ENCODE data around the gene SLC19A1.
"Not testable (repeated sequence)": the region's sequence is repeated elsewhere in the genome, so short reads cannot be mapped to it uniquely, and the experiment has no call there.

The SLC19A1 gene

DNA sequence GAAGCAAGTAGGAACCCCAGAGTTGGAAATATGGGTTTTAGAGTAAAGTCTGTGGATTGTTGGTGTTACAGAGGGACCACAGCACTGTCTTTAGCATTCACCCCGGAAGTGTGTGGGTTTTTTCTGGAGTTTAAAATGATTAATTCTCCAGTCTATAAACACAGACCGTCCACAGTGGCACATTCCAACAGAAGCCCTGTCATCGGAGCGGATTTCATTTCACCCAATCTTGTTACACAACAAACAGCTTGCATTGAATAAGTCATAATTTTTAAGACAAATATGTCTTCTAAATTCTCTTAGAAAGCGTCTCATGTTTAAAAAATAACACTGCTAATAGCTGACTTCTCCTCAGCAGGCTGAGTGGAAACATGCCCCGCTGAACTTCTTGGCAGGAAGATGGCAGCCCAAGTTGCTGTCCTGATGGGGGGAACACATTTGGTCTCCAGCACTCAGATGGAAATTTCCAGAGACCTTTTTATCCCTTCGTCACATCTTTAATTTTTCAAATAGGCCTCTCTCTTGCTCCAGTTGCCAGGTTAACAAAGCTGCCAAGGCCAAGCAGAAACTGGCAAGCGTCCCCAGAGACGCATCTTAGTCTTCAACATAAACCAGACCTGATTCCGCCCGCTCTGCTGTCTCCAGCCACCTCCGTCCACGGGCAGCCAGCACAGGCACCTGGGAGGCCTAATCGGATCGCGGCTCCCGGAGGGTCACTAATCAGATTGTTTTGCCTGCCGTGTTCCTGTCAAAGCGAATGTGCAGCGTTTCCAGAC lies 28.8 kb upstream of the SLC19A1 start:
- H3K4me1 ChIP-seq (ENCODE audit: control insufficient read depth, insufficient read depth, low read length, unreplicated experiment), result no peaks in the 10 kb centered on the region
- H3K79me2 ChIP-seq (ENCODE audit: control insufficient read depth, insufficient read depth, low read length, unreplicated experiment), result no peaks in the 10 kb centered on the region
- H3K27ac ChIP-seq (ENCODE audit: low read depth, low read length), result no peak overlapping the region
- no peaks in the 10 kb centered on the region for H3K36me3 ChIP-seq (ENCODE audit: insufficient read depth, low read length)
- no peak overlapping the region for H3K4me3 ChIP-seq (ENCODE audit: low read depth, low read length)
- no peak overlapping the region for H2AFZ ChIP-seq (ENCODE audit: low read length, unreplicated experiment)
- H3K27me3 ChIP-seq (ENCODE audit: insufficient read depth, low read length), result peaks cover 28% of the 10 kb centered on the region

DNA sequence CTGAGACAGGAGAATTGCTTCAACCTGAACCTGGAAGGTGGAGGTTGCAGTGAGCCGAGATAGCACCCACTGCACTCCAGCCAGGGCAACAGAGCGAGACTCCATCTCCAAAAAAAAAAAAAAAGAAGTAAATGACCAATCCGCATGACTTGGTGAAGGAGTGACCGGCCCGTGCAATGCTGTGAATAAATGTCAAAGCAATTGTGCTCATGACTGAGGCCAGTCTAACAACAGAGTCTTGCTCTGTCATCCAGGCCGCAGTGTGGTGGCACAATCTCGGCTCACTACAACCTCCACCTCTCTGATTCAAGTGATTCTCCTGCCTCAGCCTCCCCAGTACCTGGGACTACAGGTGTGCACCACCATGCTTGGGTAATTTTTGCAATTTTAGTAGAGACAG lies 27.8 kb upstream of the SLC19A1 start:
- no peak overlapping the region for H3K4me3 ChIP-seq (ENCODE audit: low read depth, low read length)
- no peak overlapping the region for H3K27ac ChIP-seq (ENCODE audit: low read depth, low read length)
- H3K4me1 ChIP-seq (ENCODE audit: control insufficient read depth, insufficient read depth, low read length, unreplicated experiment), result no peaks in the 10 kb centered on the region
- peaks cover 34% of the 10 kb centered on the region for H3K27me3 ChIP-seq (ENCODE audit: insufficient read depth, low read length)
- no peaks in the 10 kb centered on the region for H3K36me3 ChIP-seq (ENCODE audit: insufficient read depth, low read length)
- H3K79me2 ChIP-seq (ENCODE audit: control insufficient read depth, insufficient read depth, low read length, unreplicated experiment), result no peaks in the 10 kb centered on the region
- no peak overlapping the region for H2AFZ ChIP-seq (ENCODE audit: low read length, unreplicated experiment)

DNA sequence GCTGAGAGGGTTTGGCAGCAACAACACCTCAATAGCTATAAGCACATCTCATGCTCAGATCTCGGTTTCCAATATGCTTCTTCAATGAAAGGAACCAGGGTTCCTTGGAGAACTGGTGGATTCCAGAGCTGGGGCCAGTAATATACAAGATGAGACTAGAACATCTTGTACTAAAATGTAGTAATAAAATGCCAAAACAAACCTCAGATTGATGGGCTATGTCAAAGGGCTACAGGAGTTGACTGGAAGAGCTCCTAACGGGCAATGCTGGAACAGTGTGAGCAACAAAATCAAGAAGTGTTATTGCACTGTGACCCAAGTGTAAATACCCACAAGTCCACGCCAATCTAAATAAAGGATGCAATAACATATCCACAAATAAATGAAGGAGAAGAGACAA lies 26.1 kb upstream of the SLC19A1 start:
- Histone ChIP-seq H3K4me1 (ENCODE audit: control insufficient read depth, insufficient read depth, low read length, unreplicated experiment) (no peaks in the 10 kb centered on the region), H3K4me3 (ENCODE audit: low read depth, low read length) (no peak overlapping the region), H3K36me3 (ENCODE audit: insufficient read depth, low read length) (no peaks in the 10 kb centered on the region), H3K79me2 (ENCODE audit: control insufficient read depth, insufficient read depth, low read length, unreplicated experiment) (no peaks in the 10 kb centered on the region), H2AFZ (ENCODE audit: low read length, unreplicated experiment) (no peak overlapping the region), H3K27me3 (ENCODE audit: insufficient read depth, low read length) (peaks cover 49% of the 10 kb centered on the region), H3K27ac (ENCODE audit: low read depth, low read length) (no peak overlapping the region)

DNA sequence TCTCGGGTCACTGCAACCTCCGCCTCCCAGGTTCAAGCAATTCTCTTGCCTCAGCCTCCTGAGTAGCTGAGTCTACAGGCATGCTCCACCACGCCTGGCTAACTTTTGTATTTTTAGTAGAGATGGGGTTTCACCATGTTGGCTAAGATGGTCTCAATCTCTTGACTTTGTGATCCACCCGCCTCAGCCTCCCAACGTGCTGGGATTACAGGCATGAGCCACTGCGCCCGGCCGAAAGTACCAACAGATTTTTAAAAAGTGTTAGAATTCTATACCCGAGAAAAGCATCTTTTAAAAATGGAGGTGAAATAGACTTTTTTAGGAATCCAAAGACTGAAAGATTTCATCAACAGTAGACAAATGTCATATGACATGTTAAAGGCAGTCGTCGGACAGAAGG lies 21.9 kb upstream of the SLC19A1 start:
- not testable (repeated sequence) for H3K36me3 ChIP-seq (ENCODE audit: insufficient read depth, low read length)

DNA sequence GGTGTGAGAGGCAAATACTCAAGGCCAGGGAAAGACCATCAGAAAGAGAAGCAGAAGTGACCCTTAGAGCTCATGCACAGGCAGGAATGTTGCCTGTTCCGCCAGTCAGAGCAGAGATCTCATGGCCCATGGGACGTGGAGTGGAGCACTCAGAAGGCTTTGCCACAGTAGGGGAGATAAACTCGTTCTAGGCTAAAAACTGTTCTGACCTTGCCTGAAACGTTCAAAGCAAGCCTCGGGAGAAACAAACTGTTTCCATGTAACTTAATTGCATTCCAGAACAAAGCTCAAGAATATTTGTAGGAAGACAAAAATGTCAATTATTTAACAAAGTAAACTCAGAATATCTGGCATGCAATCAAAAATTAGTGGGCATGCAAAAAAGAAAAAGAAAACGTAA lies 20.7 kb upstream of the SLC19A1 start:
- H3K36me3 ChIP-seq (ENCODE audit: insufficient read depth, low read length), result no peaks in the 10 kb centered on the region
- no peaks in the 10 kb centered on the region for H3K79me2 ChIP-seq (ENCODE audit: control insufficient read depth, insufficient read depth, low read length, unreplicated experiment)
- H3K27ac ChIP-seq (ENCODE audit: low read depth, low read length), result no peak overlapping the region
- no peaks in the 10 kb centered on the region for H3K4me1 ChIP-seq (ENCODE audit: control insufficient read depth, insufficient read depth, low read length, unreplicated experiment)
- no peak overlapping the region for H2AFZ ChIP-seq (ENCODE audit: low read length, unreplicated experiment)
- no peak overlapping the region for H3K4me3 ChIP-seq (ENCODE audit: low read depth, low read length)
- peaks cover 58% of the 10 kb centered on the region for H3K27me3 ChIP-seq (ENCODE audit: insufficient read depth, low read length)

More for the DNA sequence above, 21.9 kb upstream of the SLC19A1 start:
- not testable (repeated sequence) for H3K79me2 ChIP-seq (ENCODE audit: control insufficient read depth, insufficient read depth, low read length, unreplicated experiment); H3K4me1 ChIP-seq (ENCODE audit: control insufficient read depth, insufficient read depth, low read length, unreplicated experiment); H2AFZ ChIP-seq (ENCODE audit: low read length, unreplicated experiment); H3K4me3 ChIP-seq (ENCODE audit: low read depth, low read length); H3K27ac ChIP-seq (ENCODE audit: low read depth, low read length)
- H3K27me3 ChIP-seq (ENCODE audit: insufficient read depth, low read length), result peaks cover 66% of the 10 kb centered on the region

- no peak overlapping the region for H3K4me3 ChIP-seq (ENCODE audit: low read depth, low read length)
- H3K27me3 ChIP-seq (ENCODE audit: insufficient read depth, low read length), result peaks cover 52% of the 10 kb centered on the region
- no peak overlapping the region for H3K27ac ChIP-seq (ENCODE audit: low read depth, low read length)
- H3K4me1 ChIP-seq (ENCODE audit: control insufficient read depth, insufficient read depth, low read length, unreplicated experiment), result no peaks in the 10 kb centered on the region
- no peaks in the 10 kb centered on the region for H3K79me2 ChIP-seq (ENCODE audit: control insufficient read depth, insufficient read depth, low read length, unreplicated experiment)
- no peak overlapping the region for H2AFZ ChIP-seq (ENCODE audit: low read length, unreplicated experiment)
- H3K36me3 ChIP-seq (ENCODE audit: insufficient read depth, low read length), result no peaks in the 10 kb centered on the region
Measured at GRCh38 chr21:45562402-45562801, 20.2 kb upstream of the SLC19A1 start.

- not testable (repeated sequence) for H3K36me3 ChIP-seq (ENCODE audit: insufficient read depth, low read length); H3K4me3 ChIP-seq (ENCODE audit: low read depth, low read length); H3K4me1 ChIP-seq (ENCODE audit: control insufficient read depth, insufficient read depth, low read length, unreplicated experiment); H3K27ac ChIP-seq (ENCODE audit: low read depth, low read length); H3K79me2 ChIP-seq (ENCODE audit: control insufficient read depth, insufficient read depth, low read length, unreplicated experiment); H2AFZ ChIP-seq (ENCODE audit: low read length, unreplicated experiment)
- H3K27me3 ChIP-seq (ENCODE audit: insufficient read depth, low read length), result peaks cover 41% of the 10 kb centered on the region
Measured at GRCh38 chr21:45561241-45561640, 19.0 kb upstream of the SLC19A1 start.

GRCh38 chr21:45560106-45561021 lies 18.1 kb upstream of the SLC19A1 start:
- Histone ChIP-seq H2AFZ (ENCODE audit: low read length, unreplicated experiment) (no peak overlapping the region), H3K4me3 (ENCODE audit: low read depth, low read length) (no peak overlapping the region), H3K36me3 (ENCODE audit: insufficient read depth, low read length) (no peaks in the 10 kb centered on the region), H3K79me2 (ENCODE audit: control insufficient read depth, insufficient read depth, low read length, unreplicated experiment) (no peaks in the 10 kb centered on the region), H3K4me1 (ENCODE audit: control insufficient read depth, insufficient read depth, low read length, unreplicated experiment) (no peaks in the 10 kb centered on the region), H3K27me3 (ENCODE audit: insufficient read depth, low read length) (peaks cover 34% of the 10 kb centered on the region), H3K27ac (ENCODE audit: low read depth, low read length) (no peak overlapping the region)

- Histone ChIP-seq H2AFZ (ENCODE audit: low read length, unreplicated experiment) (no peak overlapping the region), H3K4me3 (ENCODE audit: low read depth, low read length) (no peak overlapping the region), H3K4me1 (ENCODE audit: control insufficient read depth, insufficient read depth, low read length, unreplicated experiment) (no peaks in the 10 kb centered on the region), H3K27me3 (ENCODE audit: insufficient read depth, low read length) (peaks cover 26% of the 10 kb centered on the region), H3K36me3 (ENCODE audit: insufficient read depth, low read length) (no peaks in the 10 kb centered on the region), H3K27ac (ENCODE audit: low read depth, low read length) (no peak overlapping the region), H3K79me2 (ENCODE audit: control insufficient read depth, insufficient read depth, low read length, unreplicated experiment) (no peaks in the 10 kb centered on the region)
Measured at GRCh38 chr21:45559216-45560105, 17.2 kb upstream of the SLC19A1 start.

DNA sequence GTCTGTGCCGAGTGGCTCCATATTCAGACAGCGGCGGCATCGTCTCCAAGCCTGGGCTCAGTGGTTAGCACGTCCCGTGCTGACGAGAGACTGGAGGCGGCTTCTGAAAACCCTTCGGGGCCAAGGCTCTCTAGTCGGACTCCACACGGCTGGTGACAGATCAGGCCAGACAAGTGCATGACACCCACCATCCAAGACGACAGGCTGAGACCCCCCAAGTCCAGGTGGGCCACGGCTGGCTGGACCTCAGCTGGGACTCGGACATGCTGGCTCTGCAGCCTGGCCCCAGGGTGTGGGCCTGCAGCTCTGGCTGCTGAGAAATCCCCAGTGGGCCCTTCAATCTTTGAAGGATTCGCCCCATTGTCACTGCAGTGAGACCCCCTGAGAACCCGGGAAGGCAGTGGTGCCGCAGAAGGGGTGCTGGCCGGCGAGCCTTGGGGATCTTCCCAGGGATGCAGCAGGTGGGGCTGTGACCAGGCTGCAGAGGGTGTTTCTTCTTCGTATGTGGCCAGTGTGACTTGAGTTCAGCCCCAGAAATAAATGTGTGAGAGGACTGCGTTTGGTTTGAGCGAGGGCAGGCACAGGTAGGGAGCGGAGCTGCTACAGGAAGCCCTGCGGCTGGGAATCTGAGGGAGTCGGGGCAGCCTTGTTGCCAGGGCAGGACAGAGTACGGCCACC lies 15.9 kb upstream of the SLC19A1 start:
- Histone ChIP-seq H3K27me3 (ENCODE audit: insufficient read depth, low read length) (peaks cover 15% of the 10 kb centered on the region), H2AFZ (ENCODE audit: low read length, unreplicated experiment) (no peak overlapping the region), H3K36me3 (ENCODE audit: insufficient read depth, low read length) (no peaks in the 10 kb centered on the region)

More for the DNA sequence above, 15.9 kb upstream of the SLC19A1 start:
- H3K79me2 ChIP-seq (ENCODE audit: control insufficient read depth, insufficient read depth, low read length, unreplicated experiment), result no peaks in the 10 kb centered on the region
- H3K4me3 ChIP-seq (ENCODE audit: low read depth, low read length), result no peak overlapping the region
- no peaks in the 10 kb centered on the region for H3K4me1 ChIP-seq (ENCODE audit: control insufficient read depth, insufficient read depth, low read length, unreplicated experiment)
- no peak overlapping the region for H3K27ac ChIP-seq (ENCODE audit: low read depth, low read length)

Measured in ACC112 (cell line).